Bronchial epithelial cell (primary cell): ENCODE data around the gene KCTD16. TPM values are rescaled to one million over a fixed set of nuclear protein-coding genes. Genes with fewer than 3 reads are reported as not detected.

Experiments
- DNase-seq: peaks from one replicate; pipeline ENCODE4 v3.0.0-alpha.2; 2010; ENCODE audit warnings: low read depth
- FAIRE-seq: peaks from 2 replicates; lab custom pipeline; 2011; peaks lifted over from hg19 to GRCh38; lab: Jason Lieb, UNC
- H3K27me3 ChIP-seq: 2 replicates; pipeline ENCODE4 v1.5.1; 2011; ENCODE audit warnings: low read length; ENCODE audit not compliant: control insufficient read depth, insufficient read depth
- H3K36me3 ChIP-seq: 2 replicates; pipeline ENCODE4 v1.5.1; 2011; ENCODE audit warnings: low read length; ENCODE audit not compliant: control insufficient read depth, insufficient read depth
- H3K4me3 ChIP-seq: 2 replicates; pipeline ENCODE4 v1.5.1; 2011; ENCODE audit warnings: mild to moderate bottlenecking, low read depth, low read length, control low read depth
- total RNA-seq: library from RNA; depleted of rRNA; stranded (reverse); fragments of >200 nt; gene quantifications from 2 replicates; pipeline ENCODE4 v1.2.1, GENCODE V29; 2014
- TF ChIP-seq, protein P1 (sequence below): IDR thresholded peaks from 2 replicates; pipeline ENCODE4 v1.5.1; 2011; ENCODE audit warnings: mild to moderate bottlenecking, moderate library complexity, low read length, control low read depth, inconsistent platforms; ENCODE audit not compliant: insufficient read depth, severe bottlenecking

KCTD16 gene
- total RNA-seq, 1 donor from 2014 or later: under 0.01 TPM

DNA sequence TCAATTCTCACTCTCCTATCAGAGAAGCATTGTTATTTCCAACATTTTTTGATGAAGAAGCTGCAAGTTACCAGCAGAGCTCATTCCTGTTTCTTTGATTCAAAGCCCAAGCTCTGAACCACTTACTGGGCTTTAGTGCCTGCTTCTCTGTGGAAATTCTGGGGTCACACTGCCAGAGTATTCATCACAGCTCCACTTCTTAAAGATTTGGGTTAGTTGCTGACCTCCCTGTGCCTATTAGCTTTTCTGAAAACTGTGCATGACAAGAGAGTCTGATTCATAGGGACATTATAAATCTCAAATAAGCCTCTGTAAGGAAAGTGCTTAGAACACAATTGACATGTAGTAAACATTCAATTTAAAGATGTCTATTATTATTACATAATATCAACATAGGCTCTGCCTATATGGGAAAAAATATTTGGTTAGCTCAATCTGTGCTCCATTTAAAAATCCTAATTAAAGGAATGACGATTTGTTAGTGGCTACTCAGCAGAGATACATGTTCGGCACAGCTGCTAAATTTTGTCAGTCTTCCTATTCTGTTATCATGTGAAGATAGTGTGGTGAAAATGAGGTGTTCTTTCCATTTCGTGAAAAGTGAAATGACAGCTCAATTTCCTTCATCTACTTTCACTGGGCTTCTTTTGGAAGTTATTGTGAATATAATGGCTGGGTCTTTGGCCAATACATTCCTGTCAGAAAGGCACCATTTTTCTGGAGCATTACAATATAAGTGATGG, 293.0 kb downstream of the KCTD16 start:
- DNase-seq: no peak
- TF ChIP-seq, protein P1, sequence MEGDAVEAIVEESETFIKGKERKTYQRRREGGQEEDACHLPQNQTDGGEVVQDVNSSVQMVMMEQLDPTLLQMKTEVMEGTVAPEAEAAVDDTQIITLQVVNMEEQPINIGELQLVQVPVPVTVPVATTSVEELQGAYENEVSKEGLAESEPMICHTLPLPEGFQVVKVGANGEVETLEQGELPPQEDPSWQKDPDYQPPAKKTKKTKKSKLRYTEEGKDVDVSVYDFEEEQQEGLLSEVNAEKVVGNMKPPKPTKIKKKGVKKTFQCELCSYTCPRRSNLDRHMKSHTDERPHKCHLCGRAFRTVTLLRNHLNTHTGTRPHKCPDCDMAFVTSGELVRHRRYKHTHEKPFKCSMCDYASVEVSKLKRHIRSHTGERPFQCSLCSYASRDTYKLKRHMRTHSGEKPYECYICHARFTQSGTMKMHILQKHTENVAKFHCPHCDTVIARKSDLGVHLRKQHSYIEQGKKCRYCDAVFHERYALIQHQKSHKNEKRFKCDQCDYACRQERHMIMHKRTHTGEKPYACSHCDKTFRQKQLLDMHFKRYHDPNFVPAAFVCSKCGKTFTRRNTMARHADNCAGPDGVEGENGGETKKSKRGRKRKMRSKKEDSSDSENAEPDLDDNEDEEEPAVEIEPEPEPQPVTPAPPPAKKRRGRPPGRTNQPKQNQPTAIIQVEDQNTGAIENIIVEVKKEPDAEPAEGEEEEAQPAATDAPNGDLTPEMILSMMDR: no peak
- H3K4me3 ChIP-seq: no peak overlapping the region
- no peaks in the 10 kb centered on the region for H3K36me3 ChIP-seq
- FAIRE-seq: no peak
- H3K27me3 ChIP-seq: no peaks in the 10 kb centered on the region

DNA sequence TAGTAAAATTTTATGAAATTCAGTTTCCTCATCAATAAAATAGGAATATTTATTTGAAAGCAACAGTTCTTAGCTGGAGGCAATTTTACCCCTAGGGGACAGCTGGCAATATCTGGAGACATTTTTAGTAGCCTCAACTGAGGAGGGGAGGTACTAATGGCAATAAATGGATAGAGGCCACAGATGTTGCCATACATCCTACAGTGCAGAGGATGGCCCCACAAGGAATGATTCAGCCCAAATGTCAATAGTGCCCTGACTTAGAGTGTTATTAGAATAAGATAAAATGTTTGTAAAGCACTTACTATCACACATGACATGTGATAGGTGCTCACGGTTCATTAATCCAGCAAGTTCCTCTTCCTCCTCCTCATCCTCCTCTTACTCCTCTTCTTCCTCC, 293.6 kb downstream of the KCTD16 start:
- H3K36me3 ChIP-seq: no peaks in the 10 kb centered on the region
- H3K27me3 ChIP-seq: no peaks in the 10 kb centered on the region
- no peak for DNase-seq
- TF ChIP-seq, protein P1: no peak
- H3K4me3 ChIP-seq: no peak overlapping the region
- no peak for FAIRE-seq

DNA sequence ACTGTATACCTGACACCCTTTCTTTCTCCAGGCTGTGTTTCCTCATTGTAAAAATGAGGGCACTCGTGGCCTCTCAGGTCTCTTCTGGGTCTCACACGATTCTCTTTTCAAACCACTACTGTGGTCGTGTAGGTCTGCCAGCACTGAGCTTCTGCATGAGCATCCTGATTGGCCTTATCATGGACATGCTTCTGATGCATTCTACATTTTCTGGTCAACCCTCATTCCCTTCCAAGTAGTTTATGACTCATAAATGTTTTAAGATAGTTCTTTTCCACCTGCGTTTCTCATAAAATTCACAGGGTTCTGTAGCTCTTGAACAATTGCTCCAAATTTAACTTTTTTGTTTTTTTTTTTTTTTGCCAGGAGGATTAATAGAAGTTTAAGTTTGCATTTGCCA, 294.8 kb downstream of the KCTD16 start:
- no peaks in the 10 kb centered on the region for H3K27me3 ChIP-seq
- H3K36me3 ChIP-seq: no peaks in the 10 kb centered on the region
- TF ChIP-seq, protein P1: no peak
- no peak overlapping the region for H3K4me3 ChIP-seq
- DNase-seq (no peak), FAIRE-seq (no peak)

DNA sequence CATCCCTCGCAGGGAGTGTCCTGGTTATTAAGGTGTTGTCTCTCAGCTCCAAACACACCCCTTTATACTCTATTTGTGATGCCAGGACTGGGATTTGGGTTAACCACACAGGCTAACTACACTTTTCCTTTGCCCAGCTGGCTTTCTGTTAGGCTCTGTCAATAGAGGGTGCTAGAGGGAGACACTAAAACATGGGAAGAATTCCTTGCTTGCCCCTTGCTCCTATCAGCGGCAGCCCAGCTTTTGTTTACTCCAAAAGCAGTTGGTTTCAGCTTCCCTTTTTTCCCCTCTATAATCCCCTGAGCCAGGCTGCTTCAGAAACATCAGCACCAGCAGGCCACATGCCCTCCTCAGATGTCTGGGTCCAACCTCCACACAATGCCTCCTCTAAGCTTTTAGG, 297.1 kb downstream of the KCTD16 start:
- FAIRE-seq (peak; percentile 83), DNase-seq (peak; percentile 37)
- Histone ChIP-seq H3K27me3 (no peaks in the 10 kb centered on the region), H3K36me3 (no peaks in the 10 kb centered on the region), H3K4me3 (no peak overlapping the region)
- TF ChIP-seq, protein P1: peak; percentile 86

DNA sequence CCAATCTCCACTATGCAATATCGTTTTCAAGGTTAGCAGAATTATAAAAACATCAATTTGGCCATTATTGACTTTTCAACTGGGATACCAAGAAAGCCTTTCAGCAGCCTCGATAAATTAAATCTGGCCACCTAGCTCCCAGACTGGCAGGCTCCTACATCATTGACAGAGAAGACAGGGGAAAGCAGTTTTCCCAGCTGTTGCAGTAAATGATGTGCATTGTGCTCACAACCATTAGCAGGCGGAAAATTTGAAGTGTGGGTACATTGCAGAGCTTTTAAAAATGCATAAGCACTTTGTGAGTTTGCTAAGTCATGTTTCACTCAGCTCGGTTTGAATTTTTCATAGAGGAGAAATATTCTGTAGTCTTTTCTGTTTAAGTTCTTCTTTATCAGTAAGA, 297.9 kb downstream of the KCTD16 start:
- Histone ChIP-seq H3K4me3 (no peak overlapping the region), H3K27me3 (no peaks in the 10 kb centered on the region), H3K36me3 (no peaks in the 10 kb centered on the region)
- no peak for FAIRE-seq
- DNase-seq: no peak
- TF ChIP-seq, protein P1: no peak

DNA sequence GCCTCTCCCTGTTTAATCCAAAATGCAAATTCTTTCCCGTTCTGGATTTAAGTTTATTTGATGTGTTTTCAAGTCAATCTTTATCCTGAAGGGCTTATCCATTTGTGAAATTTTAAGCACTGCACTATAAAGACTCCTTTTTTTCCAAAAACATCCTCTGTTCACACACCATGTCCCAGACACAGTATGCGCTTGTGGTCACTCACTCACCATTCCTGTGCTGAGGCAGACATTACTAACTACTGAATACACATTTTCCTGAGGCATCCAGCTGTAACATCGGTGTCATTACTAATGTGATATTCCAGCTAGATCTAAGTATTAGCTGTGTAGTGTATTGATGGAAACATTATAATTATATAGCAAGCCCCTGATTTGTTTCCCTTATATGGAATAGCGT, 298.4 kb downstream of the KCTD16 start:
- no peak for FAIRE-seq
- no peak overlapping the region for H3K4me3 ChIP-seq
- DNase-seq: no peak

More for the DNA sequence above, 298.4 kb downstream of the KCTD16 start:
- H3K36me3 ChIP-seq: no peaks in the 10 kb centered on the region
- no peaks in the 10 kb centered on the region for H3K27me3 ChIP-seq
- TF ChIP-seq, protein P1: no peak
